Tongue (tissue), 2 donors: ENCODE data around the gene ZNF417. TPM values are rescaled to one million over a fixed set of nuclear protein-coding genes. Genes with fewer than 3 reads are reported as not detected.
"Not testable (repeated sequence)": the region's sequence is repeated elsewhere in the genome, so short reads cannot be mapped to it uniquely, and the experiment has no call there.

Experiments used
- DNase-seq: peaks from one replicate; pipeline ENCODE4 v3.0.0-alpha.2; 2015
- total RNA-seq: library from RNA; depleted of rRNA; stranded (reverse); fragments of >200 nt; gene quantifications from one replicate; pipeline ENCODE4 v1.2.3, GENCODE V29; 2014

Gene ZNF417
- total RNA-seq = 24.7 TPM

- peak; percentile 98 for DNase-seq
Observed at GRCh38 chr19:57916168-57916995, at the start of gene ZNF417. ZNF417 (minus strand) TSS chr19:57916592; CDS start chr19:57916411, 181 bp downstream.

GRCh38 chr19:57964761-57965160 lies 48.4 kb upstream of the ZNF417 start:
- no peak for DNase-seq

- no peak for DNase-seq
Observed at GRCh38 chr19:57961785-57962184, 45.4 kb upstream of the ZNF417 start.

GRCh38 chr19:57954996-57955395 lies 38.6 kb upstream of the ZNF417 start:
- no peak for DNase-seq

- DNase-seq = no peak
Observed at GRCh38 chr19:57949702-57950101, 33.3 kb upstream of the ZNF417 start.

- no peak for DNase-seq
Observed at GRCh38 chr19:57949296-57949695, 32.9 kb upstream of the ZNF417 start.

- DNase-seq = peak; percentile 99
Observed at GRCh38 chr19:57947419-57948134, 31.2 kb upstream of the ZNF417 start, which contains the start of gene ZNF256. ZNF256 (minus strand) TSS chr19:57947706; CDS start chr19:57947474, 232 bp downstream.

GRCh38 chr19:57947088-57947418 lies 30.7 kb upstream of the ZNF417 start:
- DNase-seq = no peak

GRCh38 chr19:57946316-57946715 lies 29.9 kb upstream of the ZNF417 start:
- no peak for DNase-seq

GRCh38 chr19:57941593-57941992 lies 25.2 kb upstream of the ZNF417 start:
- DNase-seq = no peak

- no peak for DNase-seq
Observed at GRCh38 chr19:57935731-57936130, 19.3 kb upstream of the ZNF417 start.

- peak; percentile 93 for DNase-seq
Observed at GRCh38 chr19:57934820-57935665, 18.7 kb upstream of the ZNF417 start, which contains the start of gene ZNF418. ZNF418 (minus strand) TSS chr19:57935402; CDS start chr19:57933822, 1,580 bp downstream.

GRCh38 chr19:57927587-57927986 lies 11.2 kb upstream of the ZNF417 start:
- no peak for DNase-seq

GRCh38 chr19:57914531-57914930 lies 1.9 kb downstream of the ZNF417 start:
- no peak for DNase-seq

GRCh38 chr19:57907394-57907793 lies 9.0 kb downstream of the ZNF417 start:
- no peak for DNase-seq

- DNase-seq = no peak
Observed at GRCh38 chr19:57905258-57905657, 11.1 kb downstream of the ZNF417 start.

GRCh38 chr19:57903618-57904184 lies 12.7 kb downstream of the ZNF417 start:
- no peak for DNase-seq

GRCh38 chr19:57900311-57900710 lies 16.1 kb downstream of the ZNF417 start:
- no peak for DNase-seq

GRCh38 chr19:57890706-57891105 lies 25.7 kb downstream of the ZNF417 start:
- not testable (repeated sequence) for DNase-seq

GRCh38 chr19:57888560-57889231 lies 27.7 kb downstream of the ZNF417 start, which contains the start of gene ZNF814:
ZNF814 (minus strand) TSS chr19:57889037; CDS start chr19:57888802, 235 bp downstream.
- peak; percentile 95 for DNase-seq

GRCh38 chr19:57888107-57888559 lies 28.3 kb downstream of the ZNF417 start:
- DNase-seq = peak; percentile 33
